Stimulated activated CD8-positive, alpha-beta memory T cell treated with anti-CD3 and anti-CD28 coated beads, Interleukin-7, amount 100 ng/mL, for 1 hour (primary cell): ENCODE data around the gene TICRR.
"Not testable (repeated sequence)": the region's sequence is repeated elsewhere in the genome, so short reads cannot be mapped to it uniquely, and the experiment has no call there.

Experiments used
- DNase-seq, 2 donors: peaks; one replicate each; pipeline ENCODE4 v3.0.0-alpha.2; 2020; ENCODE audit warnings: low read depth in 2 of 2

The TICRR gene

GRCh38 chr15:89575146-89575655, at the start of gene TICRR:
Gene TICRR, plus strand, starts transcription at chr15:89575469. Its CDS starts 118 bp downstream, at chr15:89575587.
- peak; percentile 84 for DNase-seq

- no peak for DNase-seq
These were observed 49.1 kb upstream of the TICRR start for GRCh38 chr15:89526181-89526580.

- no peak for DNase-seq
These were observed 48.4 kb upstream of the TICRR start for GRCh38 chr15:89526601-89527441.

GRCh38 chr15:89528757-89529352, 46.4 kb upstream of the TICRR start:
- DNase-seq, result no peak

GRCh38 chr15:89530976-89531375, 44.3 kb upstream of the TICRR start:
- DNase-seq, result no peak

GRCh38 chr15:89531796-89532537, 43.3 kb upstream of the TICRR start:
- DNase-seq, result no peak

- no peak for DNase-seq
These were observed 41.3 kb upstream of the TICRR start for GRCh38 chr15:89533861-89534544.

GRCh38 chr15:89539027-89539426, 36.2 kb upstream of the TICRR start:
- no peak for DNase-seq

- no peak for DNase-seq
These were observed 32.9 kb upstream of the TICRR start for GRCh38 chr15:89542369-89542768.

GRCh38 chr15:89543389-89543788, 31.9 kb upstream of the TICRR start:
- no peak for DNase-seq

GRCh38 chr15:89549138-89549537, 26.1 kb upstream of the TICRR start:
- not testable (repeated sequence) for DNase-seq

- no peak for DNase-seq
These were observed 24.8 kb upstream of the TICRR start for GRCh38 chr15:89550427-89550826.

GRCh38 chr15:89551550-89551949, 23.7 kb upstream of the TICRR start:
- DNase-seq, result no peak

GRCh38 chr15:89553632-89554031, 21.6 kb upstream of the TICRR start:
- no peak for DNase-seq

GRCh38 chr15:89554247-89554646, 21.0 kb upstream of the TICRR start:
- DNase-seq, result no peak

- DNase-seq, result no peak
These were observed 19.5 kb upstream of the TICRR start for GRCh38 chr15:89555768-89556167.

- peak in 1 of 2 donors; percentile 7 for DNase-seq
These were observed 18.6 kb upstream of the TICRR start for GRCh38 chr15:89556413-89557262.

GRCh38 chr15:89559769-89560264, 15.5 kb upstream of the TICRR start:
- no peak for DNase-seq

GRCh38 chr15:89566181-89566580, 9.1 kb upstream of the TICRR start:
- DNase-seq, result no peak

- no peak for DNase-seq
These were observed 8.5 kb upstream of the TICRR start for GRCh38 chr15:89566621-89567294.
